ENCODE data around the gene EIF4G3. TPM values are rescaled to one million over a fixed set of nuclear protein-coding genes. Genes with fewer than 3 reads are reported as not detected.
"Not testable (repeated sequence)": the region's sequence is repeated elsewhere in the genome, so short reads cannot be mapped to it uniquely, and the experiment has no call there.

Gene EIF4G3
- total RNA-seq, 1 experiment from 2014 or later, result 55.4 TPM

DNA sequence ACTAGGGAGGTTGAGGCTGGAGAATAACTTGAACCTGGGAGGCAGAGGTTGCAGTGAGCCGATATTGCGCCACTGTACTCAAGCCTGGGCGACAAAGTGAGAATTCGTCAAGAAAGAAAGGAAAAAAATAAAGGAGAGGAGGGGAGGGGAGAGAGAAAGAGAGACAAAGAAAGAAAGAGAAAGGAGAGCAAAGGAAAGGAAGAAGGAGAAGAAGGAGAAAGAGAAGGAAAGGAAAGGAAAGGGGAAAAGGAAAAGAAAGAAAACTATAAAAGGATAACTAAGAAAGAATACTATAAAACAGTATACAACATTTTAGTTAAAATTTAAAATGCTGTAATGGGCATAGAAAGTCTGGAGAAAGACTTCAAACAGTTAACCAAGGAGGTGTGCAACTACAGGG lies 33.6 kb downstream of the EIF4G3 start:
- H3K4me1 Mint-ChIP-seq (ENCODE audit: low read depth, unreplicated experiment), result no peaks in the 10 kb centered on the region
- ChIA-PET POLR2A (no interaction called here), CTCF (no interaction called here)
- H3K9me3 ChIP-seq, result no peaks in the 10 kb centered on the region
- peaks cover 1% of the 10 kb centered on the region; the same call in 1 of the 2 replicates for H3K36me3 ChIP-seq (ENCODE audit: control insufficient read depth, insufficient read depth, low read length)
- no peak overlapping the region for H3K4me3 Mint-ChIP-seq (ENCODE audit: unreplicated experiment)
- H3K36me3 Mint-ChIP-seq (ENCODE audit: insufficient read depth, unreplicated experiment), result peaks cover 7% of the 10 kb centered on the region
- intact Hi-C loops (cut with micrococcal nuclease; ENCODE audit: unreplicated experiment), result no loop called here
- H3K27ac Mint-ChIP-seq (ENCODE audit: unreplicated experiment), result no peak overlapping the region
- TF ChIP-seq, protein P1, sequence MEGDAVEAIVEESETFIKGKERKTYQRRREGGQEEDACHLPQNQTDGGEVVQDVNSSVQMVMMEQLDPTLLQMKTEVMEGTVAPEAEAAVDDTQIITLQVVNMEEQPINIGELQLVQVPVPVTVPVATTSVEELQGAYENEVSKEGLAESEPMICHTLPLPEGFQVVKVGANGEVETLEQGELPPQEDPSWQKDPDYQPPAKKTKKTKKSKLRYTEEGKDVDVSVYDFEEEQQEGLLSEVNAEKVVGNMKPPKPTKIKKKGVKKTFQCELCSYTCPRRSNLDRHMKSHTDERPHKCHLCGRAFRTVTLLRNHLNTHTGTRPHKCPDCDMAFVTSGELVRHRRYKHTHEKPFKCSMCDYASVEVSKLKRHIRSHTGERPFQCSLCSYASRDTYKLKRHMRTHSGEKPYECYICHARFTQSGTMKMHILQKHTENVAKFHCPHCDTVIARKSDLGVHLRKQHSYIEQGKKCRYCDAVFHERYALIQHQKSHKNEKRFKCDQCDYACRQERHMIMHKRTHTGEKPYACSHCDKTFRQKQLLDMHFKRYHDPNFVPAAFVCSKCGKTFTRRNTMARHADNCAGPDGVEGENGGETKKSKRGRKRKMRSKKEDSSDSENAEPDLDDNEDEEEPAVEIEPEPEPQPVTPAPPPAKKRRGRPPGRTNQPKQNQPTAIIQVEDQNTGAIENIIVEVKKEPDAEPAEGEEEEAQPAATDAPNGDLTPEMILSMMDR (IDR thresholded peaks at IDR 0.05; ENCODE audit: insufficient read depth in 1 of 2, low read depth in 1 of 2, low read length in 1 of 2, severe bottlenecking in 1 of 2, unreplicated experiment in 1 of 2), result no peak
- no peaks in the 10 kb centered on the region for H3K9me3 Mint-ChIP-seq (ENCODE audit: unreplicated experiment)
- BruUV-seq (replicated peaks), result no TSS peak
- H3K4me1 ChIP-seq, result no peaks in the 10 kb centered on the region
- no peak overlapping the region for H3K4me3 ChIP-seq (ENCODE audit: low read depth, low read length)
- no peaks in the 10 kb centered on the region for H3K27me3 Mint-ChIP-seq (ENCODE audit: insufficient read depth, unreplicated experiment)
- DNase-seq, result no peak
- H3K27me3 ChIP-seq (replicated peaks; ENCODE audit: control insufficient read depth, insufficient read depth, low read length), result no peaks in the 10 kb centered on the region

DNA sequence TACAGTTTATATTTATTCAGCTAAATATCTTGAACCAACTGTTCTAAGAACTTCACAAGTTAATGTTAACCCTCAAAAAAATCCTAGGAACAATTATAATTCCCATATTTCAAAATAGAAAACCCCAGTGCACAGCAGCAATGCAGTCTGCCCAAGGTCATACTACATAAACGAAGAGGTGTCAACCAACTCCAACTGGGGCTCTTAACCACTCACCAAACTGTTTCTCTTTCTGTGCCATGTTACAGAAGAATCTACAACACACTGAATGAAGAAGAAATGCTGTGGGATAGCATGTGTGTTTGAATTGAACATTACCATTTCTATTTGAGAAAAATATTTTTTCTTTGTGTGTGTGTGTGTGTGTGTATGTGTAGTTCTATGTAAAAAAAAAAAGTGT lies 35.7 kb downstream of the EIF4G3 start:
- CTCF ChIA-PET, result no interaction called here
- BruUV-seq (replicated peaks), result no TSS peak
- intact Hi-C loops (cut with micrococcal nuclease; ENCODE audit: unreplicated experiment), result no loop called here
- Mint-ChIP-seq H3K4me1 (ENCODE audit: low read depth, unreplicated experiment) (no peaks in the 10 kb centered on the region), H3K4me3 (ENCODE audit: unreplicated experiment) (no peak overlapping the region), H3K27me3 (ENCODE audit: insufficient read depth, unreplicated experiment) (no peaks in the 10 kb centered on the region), H3K36me3 (ENCODE audit: insufficient read depth, unreplicated experiment) (peaks cover 11% of the 10 kb centered on the region), H3K27ac (ENCODE audit: unreplicated experiment) (no peak overlapping the region), H3K9me3 (ENCODE audit: unreplicated experiment) (no peaks in the 10 kb centered on the region)
- H3K36me3 ChIP-seq (ENCODE audit: control insufficient read depth, insufficient read depth, low read length), result no peaks in the 10 kb centered on the region
- H3K27me3 ChIP-seq (replicated peaks; ENCODE audit: control insufficient read depth, insufficient read depth, low read length), result no peaks in the 10 kb centered on the region
- no peak for DNase-seq
- H3K9me3 ChIP-seq, result no peaks in the 10 kb centered on the region
- POLR2A ChIA-PET, result no interaction called here
- no peak overlapping the region for H3K4me3 ChIP-seq (ENCODE audit: low read depth, low read length)
- no peaks in the 10 kb centered on the region for H3K4me1 ChIP-seq
- TF ChIP-seq, protein P1 (IDR thresholded peaks at IDR 0.05; ENCODE audit: insufficient read depth in 1 of 2, low read depth in 1 of 2, low read length in 1 of 2, severe bottlenecking in 1 of 2, unreplicated experiment in 1 of 2), result no peak

DNA sequence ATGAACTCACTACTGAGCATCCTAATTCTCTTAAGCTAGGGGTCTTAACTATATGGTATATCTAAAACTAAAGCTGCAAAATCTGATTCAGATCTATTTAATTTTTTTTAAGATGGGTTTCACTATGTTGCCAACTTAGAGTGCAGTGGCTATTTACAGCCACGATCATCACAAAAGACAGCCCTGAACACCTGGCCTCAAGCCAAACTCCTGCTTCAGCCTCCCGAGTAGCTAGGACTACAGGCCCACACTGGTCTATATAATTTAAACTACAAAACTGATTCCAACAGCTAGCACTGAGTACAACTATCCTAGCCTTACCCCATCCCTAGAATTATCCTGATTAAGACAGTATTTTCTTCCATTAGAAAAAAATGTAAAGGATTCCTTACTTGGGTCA lies 37.1 kb downstream of the EIF4G3 start:
- intact Hi-C loops (cut with micrococcal nuclease; ENCODE audit: unreplicated experiment), result no loop called here
- H3K36me3 Mint-ChIP-seq (ENCODE audit: insufficient read depth, unreplicated experiment), result peaks cover 11% of the 10 kb centered on the region
- Histone ChIP-seq H3K9me3 (no peaks in the 10 kb centered on the region), H3K4me1 (no peaks in the 10 kb centered on the region), H3K36me3 (ENCODE audit: control insufficient read depth, insufficient read depth, low read length) (no peaks in the 10 kb centered on the region), H3K4me3 (ENCODE audit: low read depth, low read length) (no peak overlapping the region), H3K27me3 (replicated peaks; ENCODE audit: control insufficient read depth, insufficient read depth, low read length) (no peaks in the 10 kb centered on the region)
- TF ChIP-seq, protein P1 (IDR thresholded peaks at IDR 0.05; ENCODE audit: insufficient read depth in 1 of 2, low read depth in 1 of 2, low read length in 1 of 2, severe bottlenecking in 1 of 2, unreplicated experiment in 1 of 2), result no peak
- no peaks in the 10 kb centered on the region for H3K27me3 Mint-ChIP-seq (ENCODE audit: insufficient read depth, unreplicated experiment)
- H3K4me3 Mint-ChIP-seq (ENCODE audit: unreplicated experiment), result no peak overlapping the region
- CTCF ChIA-PET, result no interaction called here
- no TSS peak for BruUV-seq (replicated peaks)
- H3K4me1 Mint-ChIP-seq (ENCODE audit: low read depth, unreplicated experiment), result no peaks in the 10 kb centered on the region
- H3K27ac Mint-ChIP-seq (ENCODE audit: unreplicated experiment), result no peak overlapping the region
- no peak for DNase-seq
- H3K9me3 Mint-ChIP-seq (ENCODE audit: unreplicated experiment), result no peaks in the 10 kb centered on the region
- POLR2A ChIA-PET, result no interaction called here

DNA sequence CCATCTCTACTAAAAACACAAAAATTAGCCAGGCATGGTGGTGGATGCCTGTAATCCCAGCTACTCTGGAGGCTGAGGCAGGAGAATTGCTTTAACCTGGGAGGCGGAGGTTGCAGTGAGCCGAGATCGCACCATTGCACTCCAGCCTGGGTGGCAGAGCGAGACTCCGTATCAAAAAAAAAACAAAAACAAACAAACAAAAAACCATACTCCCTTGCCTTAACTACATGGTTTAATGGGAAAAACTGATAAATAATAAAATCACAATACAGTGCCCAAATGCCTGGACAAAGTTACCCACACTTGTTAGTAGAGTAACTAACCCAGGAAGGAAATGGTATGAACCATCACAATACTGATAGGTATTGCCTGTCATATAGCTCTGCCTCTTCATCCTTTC lies 40.4 kb downstream of the EIF4G3 start:
- POLR2A ChIA-PET; H3K4me3 Mint-ChIP-seq (ENCODE audit: unreplicated experiment); H3K27me3 ChIP-seq (replicated peaks; ENCODE audit: control insufficient read depth, insufficient read depth, low read length); H3K27ac Mint-ChIP-seq (ENCODE audit: unreplicated experiment); H3K4me1 ChIP-seq; H3K9me3 ChIP-seq; BruUV-seq (replicated peaks); H3K27me3 Mint-ChIP-seq (ENCODE audit: insufficient read depth, unreplicated experiment); H3K4me1 Mint-ChIP-seq (ENCODE audit: low read depth, unreplicated experiment); H3K4me3 ChIP-seq (ENCODE audit: low read depth, low read length); DNase-seq; H3K36me3 ChIP-seq (ENCODE audit: control insufficient read depth, insufficient read depth, low read length); H3K9me3 Mint-ChIP-seq (ENCODE audit: unreplicated experiment); CTCF ChIA-PET; H3K36me3 Mint-ChIP-seq (ENCODE audit: insufficient read depth, unreplicated experiment); intact Hi-C loops (cut with micrococcal nuclease; ENCODE audit: unreplicated experiment): not testable (repeated sequence)
